ENCODE data around the gene SRM. TPM values are rescaled to one million over a fixed set of nuclear protein-coding genes. Genes with fewer than 3 reads are reported as not detected.
"Not testable (repeated sequence)": the region's sequence is repeated elsewhere in the genome, so short reads cannot be mapped to it uniquely, and the experiment has no call there.

SRM gene
- total and polyA plus RNA-seq, 2 of the 13 experiments (the other 11 are each of a cell fraction or from before 2014, with no cell fraction given) = 27.9 to 31.8 TPM

- ATAC-seq; H3K79me2 ChIP-seq (ENCODE audit: insufficient read depth, low read length); DNase-seq (ENCODE audit: low spot score); H4K20me1 ChIP-seq (ENCODE audit: insufficient read depth, low read length); H3K27me3 ChIP-seq (ENCODE audit: control insufficient read depth in 1 of 2, insufficient read depth in 2 of 2, low read length in 2 of 2); CTCF ChIA-PET (ENCODE audit: low intra/inter-chr PET ratio, low total read pairs); H3K27ac ChIP-seq (ENCODE audit: extremely low read length, insufficient read depth, low read length); FAIRE-seq; POLR2A ChIA-PET; BruUV-seq (replicated peaks); H3K9me3 ChIP-seq (ENCODE audit: low read length); H3K4me3 ChIP-seq (replicated peaks in 1 of 3; ENCODE audit: insufficient read depth in 1 of 3, low read depth in 2 of 3, low read length in 3 of 3); H3K36me3 ChIP-seq (replicated peaks in 1 of 2; ENCODE audit: control insufficient read depth in 1 of 2, insufficient read depth in 2 of 2, low read length in 2 of 2); H3K9ac ChIP-seq (ENCODE audit: insufficient read depth, low read depth, low read length); H3K4me1 ChIP-seq (ENCODE audit: insufficient read depth, low read length); H2AFZ ChIP-seq (ENCODE audit: low read length); intact Hi-C loops (cut with micrococcal nuclease; ENCODE audit: unreplicated experiment); H3K4me2 ChIP-seq (ENCODE audit: low read depth, low read length): not testable (repeated sequence)
- in situ Hi-C loops (cut with HindIII; ENCODE audit: extremely low pct_ligation_motif_present, low pct_unique_long_range_greater_than_20kb) = loop anchor here (25.0 kb wide), 1 partner anchor 597 kb away; no protein-coding TSS in a partner anchor
- WGBS (ENCODE audit: low lambda C conversion rate) = 86% methylated on average over 7 of the region's 7 CpGs
Observed at GRCh38 chr1:11040105-11040429, 19.8 kb downstream of the SRM start.

- POLR2A ChIA-PET = no interaction called here
- Histone ChIP-seq H3K4me3 (replicated peaks in 1 of 3; ENCODE audit: insufficient read depth in 1 of 3, low read depth in 2 of 3, low read length in 3 of 3) (no peak overlapping the region), H3K4me1 (ENCODE audit: insufficient read depth, low read length) (no peaks in the 10 kb centered on the region), H3K9ac (ENCODE audit: insufficient read depth, low read depth, low read length) (no peak overlapping the region), H4K20me1 (ENCODE audit: insufficient read depth, low read length) (no peaks in the 10 kb centered on the region), H3K4me2 (ENCODE audit: low read depth, low read length) (no peak overlapping the region), H3K36me3 (replicated peaks in 1 of 2; ENCODE audit: control insufficient read depth in 1 of 2, insufficient read depth in 2 of 2, low read length in 2 of 2) (no peaks in the 10 kb centered on the region), H2AFZ (ENCODE audit: low read length) (no peak overlapping the region), H3K9me3 (ENCODE audit: low read length) (no peaks in the 10 kb centered on the region), H3K79me2 (ENCODE audit: insufficient read depth, low read length) (no peaks in the 10 kb centered on the region), H3K27ac (ENCODE audit: extremely low read length, insufficient read depth, low read length) (no peak overlapping the region), H3K27me3 (ENCODE audit: control insufficient read depth in 1 of 2, insufficient read depth in 2 of 2, low read length in 2 of 2) (no peaks in the 10 kb centered on the region)
- intact Hi-C loops (cut with micrococcal nuclease; ENCODE audit: unreplicated experiment) = loop anchor here (5.0 kb wide), 1 partner anchor 58 kb away; the partner anchor contains the start of gene EXOSC10
- ATAC-seq (no peak), DNase-seq (ENCODE audit: low spot score) (no peak), FAIRE-seq (no peak)
- in situ Hi-C loops (cut with HindIII; ENCODE audit: extremely low pct_ligation_motif_present, low pct_unique_long_range_greater_than_20kb) = loop anchor here (25.0 kb wide), 1 partner anchor 598 kb away; no protein-coding TSS in a partner anchor
- CTCF ChIA-PET (ENCODE audit: low intra/inter-chr PET ratio, low total read pairs) = no interaction called here
- TF ChIP-seq TFDP2 (CRISPR knock-in tag; IDR thresholded peaks at IDR 0.05) (no peak), ZNF558 (CRISPR knock-in tag; IDR thresholded peaks at IDR 0.05; ENCODE audit: borderline replicate concordance) (no peak), ZNF772 (CRISPR knock-in tag; IDR thresholded peaks at IDR 0.05) (no peak), PTBP1 (IDR thresholded peaks at IDR 0.05; ENCODE audit: low read depth, low read length, poor library complexity, severe bottlenecking) (no peak), IRX3 (CRISPR knock-in tag; IDR thresholded peaks at IDR 0.05; ENCODE audit: borderline replicate concordance, low read depth) (no peak), ZNF234 (CRISPR knock-in tag; conservative IDR thresholded peaks at IDR 0.05) (no peak)
- no TSS peak for BruUV-seq (replicated peaks)
- 57% methylated on average over 2 of the region's 2 CpGs for WGBS (ENCODE audit: low lambda C conversion rate)
Observed at GRCh38 chr1:11039351-11040104, 20.3 kb downstream of the SRM start.
